H1 (cell line): ENCODE measurements around the gene SLC7A9. TPM values are rescaled to one million over a fixed set of nuclear protein-coding genes. Genes with fewer than 3 reads are reported as not detected.

ENCODE experiments used
- GABPA ChIP-seq: IDR thresholded peaks from 2 replicates; pipeline ENCODE4 v1.6.1; 2011; ENCODE audit warnings: mild to moderate bottlenecking, low read length, moderate library complexity, borderline replicate concordance; ENCODE audit not compliant: insufficient read depth
- TAF1 ChIP-seq: IDR thresholded peaks from 2 replicates; pipeline ENCODE4 v1.6.1; 2011; ENCODE audit warnings: mild to moderate bottlenecking, low read depth, low read length
- polyA plus RNA-seq, 7 experiments: library from polyadenylated mRNA; depleted of rRNA in 3 of 7; stranded (reverse) in 5 of 7; unstranded in 2 of 7; fragments of >200 nt in 5 of 7; fragments of 200-250 nt in 2 of 7; gene quantifications; 1 replicate in 5 of 7; 2 replicates in 1 of 7; 4 replicates in 1 of 7; pipeline versions ENCODE4 v1.2.1 to v1.2.3, GENCODE V29; 2011 to 2013; ENCODE audit warnings: missing spikeins in 2 of 7, mixed read lengths in 2 of 7
- total RNA-seq: library from RNA; stranded (reverse); fragmentation: NEBNext Ultra II Directional; extraction: Animal tissue kit (Norgen Biotek cat#: 25700); gene quantifications from 2 replicates; pipeline ENCODE4 v1.2.1, GENCODE V29; 2021

The SLC7A9 gene
- total and polyA plus RNA-seq, 2 of the 8 experiments (the other 6 are each of a cell fraction or from before 2014, with no cell fraction given), result 0.15 TPM; not detected in 1

- TF ChIP-seq TAF1 (no peak), GABPA (no peak)
- TF ChIP-seq, all 59 proteins: peak for 0
These were observed 7.4 kb downstream of the SLC7A9 start (continued) for GRCh38 chr19:32862173-32862572.
